DMS53 (cell line): ENCODE results near the gene MYO18B.

Experiments used
- DNase-seq: peaks from one replicate; lab custom pipeline; 2025; lab: John Stamatoyannopoulos, UW

The MYO18B gene

GRCh38 chr22:25900880-25901279 is 158.9 kb downstream of the MYO18B start:
- no peak for DNase-seq

- no peak for DNase-seq
Measured at GRCh38 chr22:25902402-25902801, 160.4 kb downstream of the MYO18B start.

GRCh38 chr22:25903294-25903693 is 161.3 kb downstream of the MYO18B start:
- no peak for DNase-seq

GRCh38 chr22:25908212-25908611 is 166.2 kb downstream of the MYO18B start:
- no peak for DNase-seq

GRCh38 chr22:25908755-25909154 is 166.8 kb downstream of the MYO18B start:
- no peak for DNase-seq

- DNase-seq = no peak
Measured at GRCh38 chr22:25909614-25910387, 167.8 kb downstream of the MYO18B start.

- no peak for DNase-seq
Measured at GRCh38 chr22:25911243-25911972, 169.4 kb downstream of the MYO18B start.

- no peak for DNase-seq
Measured at GRCh38 chr22:25919452-25919851, 177.5 kb downstream of the MYO18B start.

GRCh38 chr22:25922141-25922540 is 180.2 kb downstream of the MYO18B start:
- DNase-seq = no peak

GRCh38 chr22:25923914-25924313 is 181.9 kb downstream of the MYO18B start:
- no peak for DNase-seq

- no peak for DNase-seq
Measured at GRCh38 chr22:25928038-25928437, 186.1 kb downstream of the MYO18B start.

GRCh38 chr22:25929321-25929878 is 187.4 kb downstream of the MYO18B start:
- no peak for DNase-seq

- DNase-seq = no peak
Measured at GRCh38 chr22:25930083-25930482, 188.1 kb downstream of the MYO18B start.

- DNase-seq = no peak
Measured at GRCh38 chr22:25930788-25931310, 188.9 kb downstream of the MYO18B start.

- DNase-seq = no peak
Measured at GRCh38 chr22:25933158-25933788, 191.3 kb downstream of the MYO18B start.

GRCh38 chr22:25935266-25936058 is 193.5 kb downstream of the MYO18B start:
- no peak for DNase-seq

- no peak for DNase-seq
Measured at GRCh38 chr22:25938151-25938550, 196.2 kb downstream of the MYO18B start.

GRCh38 chr22:25939384-25939783 is 197.4 kb downstream of the MYO18B start:
- no peak for DNase-seq

GRCh38 chr22:25940479-25940878 is 198.5 kb downstream of the MYO18B start:
- DNase-seq = no peak

GRCh38 chr22:25941365-25941960 is 199.5 kb downstream of the MYO18B start:
- no peak for DNase-seq
